GM18520 (cell line): ENCODE data around the gene KLK12.

Experiments
- ATAC-seq: cut with Tn5 transposase; IDR thresholded peaks from one replicate; pipeline ENCODE4 v1.9.1; 2021; ENCODE audit not compliant: unreplicated experiment

Gene KLK12

GRCh38 chr19:51055866-51056265 is 21.1 kb upstream of the KLK12 start:
- ATAC-seq: no peak

GRCh38 chr19:51047031-51047335 is 12.2 kb upstream of the KLK12 start:
- ATAC-seq: no peak

DNA sequence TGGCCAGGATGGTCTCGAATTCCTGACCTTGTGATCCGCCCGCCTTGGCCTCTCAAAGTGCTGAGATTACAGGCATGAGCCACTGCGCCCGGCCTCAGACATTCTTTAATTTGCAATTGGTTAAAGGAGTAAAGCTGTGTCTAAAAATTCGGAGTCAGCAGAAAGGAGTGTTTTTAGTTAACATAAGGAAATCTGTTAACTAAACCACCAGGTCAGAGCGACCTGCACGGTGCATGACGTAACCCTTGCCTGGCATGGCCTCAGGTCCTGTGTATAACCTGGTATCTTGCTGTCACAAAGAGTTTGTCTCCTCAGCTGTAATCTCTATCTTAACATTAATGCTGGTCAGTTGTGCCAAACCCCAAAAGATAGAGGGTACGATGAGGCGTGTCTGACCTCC is 9.5 kb upstream of the KLK12 start:
- ATAC-seq: no peak

DNA sequence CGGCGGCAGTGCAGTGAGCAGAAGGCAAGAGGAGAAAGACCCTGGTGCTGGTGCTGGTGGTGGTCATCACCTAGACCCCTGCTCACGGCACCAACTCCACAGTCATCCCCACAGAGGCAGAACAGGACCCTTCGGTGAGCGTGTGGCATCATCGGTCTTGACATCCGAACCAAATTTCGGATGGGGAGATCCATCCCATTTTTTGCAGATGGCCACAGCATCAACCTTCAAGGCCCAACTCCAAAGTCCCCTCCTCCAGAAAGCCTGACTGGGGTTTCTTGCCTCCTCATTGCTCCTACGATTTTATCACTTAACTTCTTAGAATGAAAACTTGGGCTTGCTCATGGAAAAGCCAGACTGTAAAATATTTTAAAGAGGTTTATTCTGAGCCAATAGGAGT is 8.7 kb upstream of the KLK12 start:
- ATAC-seq: no peak

- ATAC-seq: no peak
Measured at GRCh38 chr19:51040151-51040550, 5.3 kb upstream of the KLK12 start.

DNA sequence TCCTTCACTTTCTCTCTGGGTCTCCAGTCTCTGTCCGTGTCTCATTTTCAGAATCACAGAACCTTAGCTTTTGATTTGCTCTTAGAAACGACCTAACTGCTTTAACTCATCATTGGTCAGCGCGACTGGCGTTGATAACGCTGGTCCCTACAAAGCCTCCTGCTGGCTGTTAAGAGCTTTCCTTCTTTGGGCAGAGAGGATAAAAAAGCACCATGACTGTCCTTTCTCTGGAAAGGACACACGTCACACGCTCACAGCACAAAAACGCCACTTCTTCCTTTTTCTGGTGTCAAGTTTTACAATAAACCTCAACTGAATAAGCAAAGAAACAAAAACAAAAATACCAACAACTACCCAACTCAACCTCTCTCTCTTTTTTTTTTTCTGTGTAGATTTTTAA is 1.7 kb upstream of the KLK12 start:
- no peak for ATAC-seq

- no peak for ATAC-seq
Measured at GRCh38 chr19:51031880-51032225, 2.9 kb downstream of the KLK12 start.

DNA sequence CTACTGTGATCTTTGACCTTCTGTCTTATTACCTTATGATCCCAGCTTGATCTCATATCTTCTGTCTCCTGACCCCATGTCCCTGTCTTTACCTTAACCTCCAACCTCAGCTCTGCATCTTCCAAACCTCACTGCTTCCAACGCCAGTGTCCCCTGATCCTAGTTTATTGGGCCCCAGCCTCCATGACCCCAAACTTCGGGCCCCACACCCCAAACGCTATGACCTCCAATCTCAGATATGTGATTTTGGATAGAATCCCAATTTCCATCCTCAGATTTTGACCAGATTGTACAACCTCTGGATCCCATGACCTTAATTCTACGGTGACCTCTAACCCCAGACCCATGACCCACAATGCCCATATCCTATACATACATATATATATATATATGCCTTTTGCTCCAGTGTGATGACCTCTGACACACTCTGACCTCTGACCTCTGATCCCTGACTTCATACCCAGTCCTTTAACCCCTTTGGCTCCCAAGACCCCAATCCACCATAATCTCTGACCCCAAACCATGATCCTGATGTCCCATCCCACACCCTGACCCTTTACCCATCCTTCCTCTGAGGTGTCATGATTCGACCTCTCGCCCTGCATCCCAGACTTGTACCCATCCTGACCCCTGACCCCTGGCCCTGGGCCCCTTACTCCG is 3.5 kb downstream of the KLK12 start:
- no peak for ATAC-seq

- no peak for ATAC-seq
Measured at GRCh38 chr19:51030631-51031030, 4.2 kb downstream of the KLK12 start.

DNA sequence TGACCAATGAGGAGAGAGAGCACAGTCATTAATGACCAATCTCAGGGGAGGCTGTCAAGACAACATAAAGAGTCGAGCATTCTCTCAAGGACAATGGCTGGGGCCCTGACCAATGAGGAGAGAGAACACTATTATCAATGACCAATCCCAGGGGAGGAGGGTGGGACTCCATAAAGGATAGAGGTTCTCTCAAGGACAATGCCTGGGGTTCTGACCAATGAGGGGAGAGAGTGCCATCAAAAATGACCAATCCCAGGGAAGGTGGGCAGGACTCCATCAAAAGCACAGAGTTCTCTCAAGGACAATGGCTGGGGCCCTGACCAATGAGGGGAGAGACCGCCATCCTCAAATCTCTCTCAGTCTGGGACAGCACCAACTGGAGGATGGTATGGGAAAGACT is 5.1 kb downstream of the KLK12 start:
- no peak for ATAC-seq

DNA sequence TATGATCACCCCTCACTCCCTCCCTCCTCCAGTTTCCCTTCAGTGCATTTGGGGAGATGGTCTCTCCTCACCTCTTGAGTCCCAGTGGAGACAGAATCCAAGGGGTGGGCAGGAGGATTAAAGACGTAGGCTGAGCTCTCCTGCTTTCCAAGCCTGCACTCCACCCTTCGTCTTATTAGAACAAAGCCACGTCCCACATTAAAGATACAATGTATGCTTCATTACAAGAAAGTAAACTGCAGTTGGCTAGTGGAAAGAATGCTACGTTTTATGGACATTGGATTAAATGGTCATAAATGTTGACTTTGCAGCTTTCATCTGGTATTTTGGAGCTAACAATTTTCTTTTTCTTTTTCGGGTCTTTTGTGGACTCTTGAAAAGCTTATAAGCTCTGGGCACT is 6.9 kb downstream of the KLK12 start:
- ATAC-seq: no peak

DNA sequence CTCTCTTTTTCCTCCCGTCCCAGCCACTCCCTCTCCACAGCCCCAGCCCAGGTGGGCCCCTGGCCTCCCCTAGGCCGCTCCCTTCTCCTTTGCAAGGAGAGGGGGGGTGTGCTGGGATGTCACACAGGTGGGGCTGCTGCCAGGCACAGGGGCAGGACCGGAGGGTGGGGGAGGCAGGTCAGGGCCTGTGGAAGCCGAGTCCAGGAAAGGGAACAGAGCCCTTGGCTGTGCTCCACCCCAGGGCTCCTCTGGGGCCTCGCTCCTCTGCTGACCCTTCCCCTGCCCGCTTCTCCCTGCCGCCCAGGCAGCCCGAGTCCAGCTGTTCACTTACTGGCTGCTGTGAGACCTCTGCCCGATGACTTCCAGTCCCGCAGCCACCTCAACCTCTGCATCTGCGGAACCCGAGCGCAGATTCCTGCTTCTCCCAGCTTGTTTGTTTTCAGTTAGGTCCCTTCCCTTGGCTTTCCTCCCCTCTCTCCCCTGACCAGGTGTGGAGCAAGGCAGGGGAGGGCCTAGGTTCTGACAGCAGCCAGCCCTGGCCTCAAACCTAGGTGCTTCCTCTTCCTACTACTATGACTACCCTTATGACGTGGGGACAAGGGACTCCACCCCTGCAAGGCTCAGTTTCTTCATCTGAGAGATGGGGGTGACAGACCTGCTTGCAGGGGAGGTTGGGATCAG is 7.5 kb downstream of the KLK12 start:
- ATAC-seq: no peak

DNA sequence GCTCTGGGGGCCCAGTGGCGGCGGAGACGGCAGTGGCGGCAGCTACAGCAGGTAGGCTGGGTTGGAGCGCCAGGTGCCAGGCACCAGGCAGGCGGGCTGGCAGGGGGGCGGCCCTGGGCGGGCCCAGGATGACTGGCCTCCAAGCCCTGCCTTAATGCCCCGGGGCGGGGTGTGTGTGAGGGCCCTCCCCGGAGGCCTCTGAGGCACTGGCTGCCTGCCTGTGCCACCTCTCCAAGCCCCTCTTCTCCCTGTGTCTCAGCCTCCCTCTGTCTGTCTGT is 8.3 kb downstream of the KLK12 start, which contains the start of gene KLK11:
Gene KLK11 (minus strand): TSS at position 63 of the 278 bp plus-strand sequence. CDS start 985 bp downstream, outside the sequence.
- no peak for ATAC-seq

DNA sequence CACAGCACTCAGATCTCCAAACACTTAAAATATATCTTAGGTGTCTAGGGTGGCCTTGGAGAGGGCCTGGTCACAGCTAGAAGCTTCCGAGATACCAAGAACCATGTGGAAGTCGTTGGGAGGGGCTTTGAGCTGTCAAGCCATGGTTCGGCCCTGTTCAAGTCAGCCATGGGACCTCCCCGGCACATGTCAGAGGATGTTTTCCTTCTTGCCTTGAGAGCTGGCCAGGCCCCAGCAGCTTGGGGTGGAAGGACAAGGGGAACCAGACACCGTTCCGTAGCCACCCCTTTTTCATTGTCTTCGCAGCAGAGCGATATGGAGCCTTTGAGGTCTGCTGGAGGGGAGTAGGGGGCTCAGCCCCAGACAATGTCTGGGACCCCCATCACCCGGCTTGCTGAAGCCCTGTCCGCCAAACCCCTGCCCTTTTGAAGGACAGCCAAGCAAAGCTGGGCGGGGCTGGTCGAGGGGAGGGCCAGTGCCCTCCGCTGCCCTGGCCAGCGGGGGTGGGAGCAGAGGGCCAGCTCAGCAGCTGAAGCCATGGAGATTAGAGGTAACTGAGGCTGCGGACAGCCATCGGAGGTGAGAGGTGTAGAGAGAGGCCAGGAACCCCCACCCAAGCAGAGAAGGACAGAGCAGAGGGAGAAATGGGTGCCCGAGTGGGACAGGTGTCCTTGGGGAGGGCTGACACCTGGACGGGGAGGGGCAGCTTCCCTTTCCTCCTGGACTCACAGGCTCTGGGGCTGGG is 8.8 kb downstream of the KLK12 start:
- no peak for ATAC-seq

DNA sequence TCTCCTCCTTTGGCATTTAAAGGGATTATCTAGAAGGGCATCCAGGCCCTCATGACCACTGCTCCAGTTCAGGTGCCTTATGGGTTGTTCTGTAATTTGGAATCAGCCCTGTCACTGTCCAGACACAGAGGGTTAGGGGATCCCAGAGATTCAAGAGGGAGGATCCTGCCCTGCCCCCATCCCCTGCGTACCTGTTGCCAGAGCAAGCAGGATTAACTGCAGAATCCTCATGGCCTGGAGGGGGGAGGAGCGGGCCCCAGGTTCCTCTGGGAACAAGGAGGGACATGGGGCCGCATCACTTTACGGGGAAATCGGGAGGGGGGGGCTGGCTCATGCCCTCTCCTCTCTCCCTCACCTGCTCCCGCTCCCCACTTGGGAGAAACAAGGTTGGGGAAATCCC is 9.4 kb downstream of the KLK12 start:
- ATAC-seq: no peak

GRCh38 chr19:51024924-51025323 is 9.9 kb downstream of the KLK12 start:
- no peak for ATAC-seq

DNA sequence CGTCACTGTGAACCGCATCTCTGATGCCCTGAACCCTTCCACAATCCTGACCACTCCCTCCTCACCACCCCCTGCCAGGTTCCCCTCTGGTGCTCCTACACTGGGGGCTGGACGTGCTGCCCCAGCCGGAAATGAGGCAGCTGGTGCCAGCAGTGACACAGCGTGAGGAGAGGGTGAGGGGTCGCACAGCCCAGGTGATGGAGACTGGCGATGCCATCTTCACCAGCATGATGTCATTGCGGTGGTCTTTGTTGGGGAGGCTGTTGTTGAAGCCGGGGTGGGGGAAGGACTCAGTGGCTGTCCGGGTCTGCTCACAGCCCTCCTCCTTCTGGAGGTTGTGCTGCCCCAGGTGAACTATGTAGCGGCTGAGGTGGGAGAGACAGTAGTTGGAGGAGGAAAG is 10.9 kb downstream of the KLK12 start:
- no peak for ATAC-seq

DNA sequence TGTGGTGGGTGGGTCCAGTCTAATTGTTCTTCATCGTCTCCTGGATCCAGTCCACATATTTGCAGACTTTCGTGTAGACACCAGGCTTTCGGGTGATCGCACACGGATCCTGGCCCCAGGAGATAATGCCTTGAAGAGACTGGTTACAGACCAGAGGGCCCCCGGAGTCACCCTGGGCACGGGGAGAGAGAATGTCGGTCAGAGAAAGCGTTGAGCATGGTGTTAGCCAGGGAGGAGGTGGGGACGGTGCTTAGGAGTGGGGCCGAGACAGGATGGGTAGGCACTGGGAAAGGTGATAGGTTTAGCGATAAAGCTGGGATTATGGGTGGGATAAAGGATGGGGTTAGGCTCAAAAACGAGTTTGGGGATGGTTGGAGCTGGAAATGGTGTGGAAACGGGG is 12.3 kb downstream of the KLK12 start:
- no peak for ATAC-seq

- no peak for ATAC-seq
Measured at GRCh38 chr19:51020988-51021651, 13.7 kb downstream of the KLK12 start.

GRCh38 chr19:51019544-51019925 is 15.3 kb downstream of the KLK12 start, which contains the start of gene KLK10:
TSS of gene KLK10 (minus strand) at chr19:51019709. CDS start at chr19:51019130, 579 bp downstream.
- no peak for ATAC-seq

- ATAC-seq: no peak
Measured at GRCh38 chr19:51018745-51019543, 15.9 kb downstream of the KLK12 start.
